Measurements from ENCODE around the gene SORL1.

SORL1 gene

DNA sequence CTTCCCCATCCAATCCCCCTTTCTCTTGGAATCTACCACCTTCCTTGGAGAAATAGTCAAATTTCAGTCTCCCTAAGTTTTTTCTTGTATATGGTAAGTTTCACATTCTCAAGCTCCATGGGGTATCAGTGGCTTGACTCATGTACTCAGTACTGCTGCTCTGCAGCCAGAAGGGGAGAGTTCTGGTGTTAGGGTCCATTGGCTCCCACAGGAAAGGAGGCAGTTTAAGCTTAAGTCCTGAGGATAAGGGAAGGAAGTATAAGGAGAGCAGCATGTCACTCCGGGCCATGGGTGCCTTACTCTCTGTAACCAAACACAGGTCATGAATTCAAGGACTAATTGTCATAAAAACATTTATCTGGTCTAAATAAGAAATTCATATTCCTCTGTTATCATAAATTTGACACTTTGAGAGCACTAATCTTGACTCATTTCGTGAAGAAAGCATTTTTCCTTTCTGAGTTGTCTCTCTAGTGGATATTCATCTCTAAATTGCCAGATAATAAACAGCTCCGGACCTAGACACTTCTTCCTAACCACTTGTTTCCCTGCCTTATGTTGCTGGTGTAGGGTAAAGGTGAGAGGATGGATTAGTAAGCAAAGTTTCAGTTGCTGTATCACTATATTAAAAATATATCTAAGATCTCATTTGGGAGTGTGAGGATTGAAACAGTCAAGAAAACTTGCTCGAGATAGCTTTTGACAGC is 20.1 kb upstream of the SORL1 start:
- DNase-seq, result no peak

- no peak for DNase-seq
Observed at GRCh38 chr11:121435132-121435531, 17.0 kb upstream of the SORL1 start.

- no peak for DNase-seq
Observed at GRCh38 chr11:121435551-121436511, 16.3 kb upstream of the SORL1 start.

- DNase-seq, result no peak
Observed at GRCh38 chr11:121437018-121437685, 15.0 kb upstream of the SORL1 start.

GRCh38 chr11:121437686-121438078 is 14.4 kb upstream of the SORL1 start:
- DNase-seq, result no peak

- no peak for DNase-seq
Observed at GRCh38 chr11:121439337-121439736, 12.8 kb upstream of the SORL1 start.

DNA sequence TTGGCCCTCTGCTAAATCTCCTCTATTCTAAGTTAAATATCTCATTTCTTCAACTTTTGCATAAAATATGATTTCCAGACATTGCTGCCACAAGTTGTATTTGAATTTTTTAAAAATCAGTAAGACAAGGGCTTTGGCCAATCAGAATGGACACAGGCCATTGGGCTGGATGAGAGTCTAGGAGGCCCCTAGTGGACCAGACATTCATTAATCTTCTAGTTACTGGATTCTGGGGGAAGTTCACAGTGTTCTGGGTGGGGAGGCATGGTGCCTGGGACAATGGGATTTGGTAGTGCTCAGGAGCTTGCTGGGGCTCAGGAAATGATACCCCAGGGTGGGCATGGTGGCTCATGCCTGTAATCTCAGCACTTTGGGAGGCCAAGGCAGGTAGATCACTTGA is 12.4 kb upstream of the SORL1 start:
- no peak for DNase-seq

DNA sequence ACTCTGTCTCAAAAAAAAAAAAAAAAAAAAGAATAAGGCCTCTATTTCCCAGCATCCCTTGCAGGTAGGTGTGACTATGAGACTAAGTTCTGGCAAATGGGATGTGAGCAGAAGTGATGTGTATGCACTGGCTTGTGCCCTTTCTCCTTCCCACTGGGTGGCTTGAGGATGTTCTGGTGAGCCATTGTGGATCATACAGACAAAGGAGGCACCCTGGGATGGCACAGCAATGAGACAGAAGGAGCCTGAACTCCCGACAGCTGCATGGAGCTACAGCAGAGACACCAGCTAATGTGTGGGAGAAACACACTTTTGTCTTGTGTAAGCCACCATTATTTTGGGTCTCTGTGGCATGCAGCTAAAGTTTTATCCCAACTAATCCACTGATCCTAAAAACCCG is 10.6 kb upstream of the SORL1 start:
- no peak for DNase-seq

DNA sequence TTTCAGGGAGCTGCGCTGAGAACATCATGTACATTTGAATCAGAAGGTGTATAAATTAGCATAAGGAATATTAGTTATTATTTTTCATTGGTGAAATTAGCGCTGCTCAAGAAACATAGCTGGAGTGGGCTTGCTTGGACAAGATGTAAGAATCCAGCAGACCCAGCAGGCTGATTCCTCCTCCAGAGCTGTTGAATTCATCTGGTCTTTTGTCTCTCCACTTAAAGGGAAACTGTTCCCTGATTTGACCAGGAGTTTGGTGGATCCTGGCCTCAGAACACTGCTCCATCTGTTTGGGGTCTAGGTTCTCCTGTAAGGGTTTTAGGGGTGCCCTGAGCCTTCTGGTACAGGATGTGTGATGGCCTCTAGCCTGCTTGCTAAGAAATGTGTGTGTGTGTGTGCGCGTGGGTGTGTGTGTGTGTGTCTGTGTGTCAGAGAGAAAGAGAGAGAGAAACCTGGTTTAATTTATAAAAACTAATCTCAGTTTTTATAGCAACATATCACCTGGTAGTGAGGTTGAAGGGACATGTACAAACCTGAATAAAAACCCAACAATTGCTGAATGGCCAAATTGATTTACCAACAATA is 8.3 kb upstream of the SORL1 start:
- DNase-seq, result no peak

- DNase-seq, result no peak
Observed at GRCh38 chr11:121444526-121444925, 7.6 kb upstream of the SORL1 start.

DNA sequence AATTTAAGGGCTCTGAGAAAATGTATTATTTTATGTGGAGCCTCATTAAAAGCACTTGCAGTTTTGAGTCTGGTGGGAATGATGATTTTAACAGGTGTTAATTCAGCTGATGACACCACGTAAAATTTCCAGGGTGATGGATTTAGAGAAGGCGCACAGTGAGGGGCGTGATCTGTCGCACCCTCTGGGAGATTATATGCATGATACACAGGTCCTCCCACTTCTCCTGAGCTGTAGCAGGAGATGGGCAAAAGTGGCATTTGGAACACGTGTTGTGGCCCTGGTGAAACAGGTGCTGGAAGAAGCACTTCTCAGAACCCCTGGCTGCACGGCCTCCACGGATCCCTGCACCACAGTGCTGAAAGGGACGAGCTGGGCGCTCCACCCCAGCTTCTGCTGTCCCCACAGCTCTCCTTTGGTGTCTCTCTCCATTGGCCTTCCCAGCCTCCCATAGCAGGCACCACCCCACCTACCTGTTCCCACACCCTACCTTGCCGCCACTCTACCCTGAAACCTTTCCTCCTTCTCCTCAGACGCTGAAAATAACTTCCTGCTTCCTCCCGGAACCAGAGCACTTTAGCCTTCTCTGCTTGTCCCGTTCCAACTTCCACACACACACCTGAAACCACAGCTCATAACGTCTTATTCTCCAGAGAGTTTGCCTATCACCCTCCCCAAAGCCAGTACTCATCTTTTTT is 6.9 kb upstream of the SORL1 start:
- DNase-seq, result no peak

DNA sequence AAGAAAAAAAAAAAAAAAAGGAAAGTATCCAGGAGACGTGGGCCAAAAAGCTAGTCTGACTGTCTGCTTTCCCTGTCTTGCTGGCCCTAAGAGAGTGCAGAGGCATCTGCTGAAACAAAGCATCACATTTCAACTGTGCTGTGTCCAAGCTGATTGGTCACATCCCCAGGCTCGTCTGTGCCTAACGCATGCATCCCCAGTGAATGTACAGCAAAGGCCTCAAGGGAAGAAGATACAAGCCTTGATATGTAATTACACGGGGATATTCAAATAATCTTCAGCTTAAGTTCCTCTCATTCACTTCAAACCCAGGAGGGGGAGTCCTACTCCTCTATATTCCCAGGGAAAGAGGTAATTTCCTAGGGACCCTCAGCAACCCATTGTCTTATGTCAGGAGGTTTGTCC is 5.4 kb upstream of the SORL1 start:
- no peak for DNase-seq

- no peak for DNase-seq
Observed at GRCh38 chr11:121448011-121448410, 4.1 kb upstream of the SORL1 start.

GRCh38 chr11:121448431-121448941 is 3.6 kb upstream of the SORL1 start:
- DNase-seq, result no peak

GRCh38 chr11:121449123-121449522 is 3.0 kb upstream of the SORL1 start:
- no peak for DNase-seq

DNA sequence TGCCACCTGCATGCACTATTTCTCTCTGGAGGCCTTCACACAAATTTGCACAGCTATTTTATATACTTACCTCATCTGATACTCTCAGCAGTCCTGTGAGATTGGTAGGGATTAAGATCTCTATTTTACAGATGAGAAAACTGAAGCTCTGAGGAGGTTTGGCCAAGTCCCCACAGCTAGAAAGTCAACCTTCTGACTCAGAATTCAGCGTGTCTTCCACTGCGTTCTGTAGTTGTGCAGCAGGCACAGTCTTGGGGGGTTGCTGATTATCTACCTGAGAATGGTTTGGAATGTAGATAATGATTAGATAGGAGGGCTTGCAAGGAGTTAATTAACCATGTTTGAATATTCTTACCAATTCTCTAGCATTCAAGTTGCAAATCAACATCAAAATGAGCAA is 2.5 kb upstream of the SORL1 start:
- DNase-seq, result no peak

GRCh38 chr11:121450401-121450800 is 1.7 kb upstream of the SORL1 start:
- no peak for DNase-seq

DNA sequence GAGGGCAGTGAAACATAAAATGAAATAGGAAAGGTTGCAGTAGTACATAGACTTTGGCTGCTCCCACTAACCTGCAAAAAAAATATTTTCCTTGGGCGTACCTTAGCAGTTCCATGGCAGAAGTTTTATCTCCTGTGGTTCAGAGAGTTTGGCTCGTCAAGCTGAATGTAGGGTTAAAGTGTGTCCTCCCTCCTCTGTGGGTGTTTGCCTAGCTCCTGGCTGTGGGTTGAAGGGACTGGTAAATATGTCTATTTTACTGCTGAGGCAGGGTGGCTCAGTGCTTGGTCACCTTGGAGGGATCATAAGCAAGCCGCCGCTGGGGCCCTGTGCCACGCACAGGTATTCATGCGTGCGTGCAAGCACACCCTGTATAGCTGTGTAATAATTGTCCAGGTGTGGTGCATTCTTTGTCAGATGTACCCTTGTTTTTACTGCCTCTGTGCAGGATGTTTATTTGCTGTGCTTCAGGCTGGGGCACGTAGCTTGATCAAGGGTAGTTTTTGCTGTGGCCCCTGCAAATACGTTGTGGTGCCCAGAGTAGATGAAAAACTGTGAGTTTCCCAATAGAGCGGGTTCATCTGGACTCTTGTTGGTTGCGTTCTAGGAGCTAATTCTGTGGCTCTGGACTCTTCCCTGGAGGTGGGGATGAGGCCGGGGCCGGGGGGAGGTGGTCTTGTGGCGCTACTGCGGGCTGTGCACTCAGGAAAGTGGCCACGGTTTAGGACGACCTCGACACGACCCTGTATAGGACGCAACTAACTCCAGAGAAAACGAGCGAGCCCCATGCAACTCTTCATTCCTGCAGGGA is 732 bp upstream of the SORL1 start:
- no peak for DNase-seq

DNA sequence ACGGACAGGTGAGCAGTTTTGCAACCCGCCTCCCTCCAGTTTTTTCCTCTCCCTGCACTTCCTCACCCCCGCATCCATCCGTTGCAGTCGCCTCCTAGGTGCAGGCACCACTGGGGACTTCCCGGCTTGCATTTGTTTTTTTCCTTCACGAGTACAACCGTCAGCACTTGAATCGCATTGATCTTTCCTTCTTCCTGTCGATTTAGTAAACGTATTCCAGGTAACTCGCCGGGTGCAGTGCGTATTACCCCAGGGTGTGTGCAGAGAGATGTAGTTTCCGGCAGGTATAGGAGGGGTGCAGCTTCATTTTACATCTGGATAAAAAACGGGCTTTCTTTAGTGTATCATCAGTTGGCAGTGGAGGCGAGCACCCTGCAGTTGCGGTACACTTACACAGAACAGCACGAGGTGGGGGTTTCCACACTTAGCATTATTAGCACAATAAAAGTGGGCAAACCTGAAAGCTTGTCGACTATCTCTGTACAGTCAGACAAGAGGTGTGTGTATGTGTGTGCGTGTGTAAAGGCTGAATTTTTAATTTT is 566 bp downstream of the SORL1 start, which contains the start of gene SORL1-AS1:
Gene SORL1-AS1 (minus strand): TSS at position 359 of the 542 bp plus-strand sequence.
- DNase-seq, result no peak

DNA sequence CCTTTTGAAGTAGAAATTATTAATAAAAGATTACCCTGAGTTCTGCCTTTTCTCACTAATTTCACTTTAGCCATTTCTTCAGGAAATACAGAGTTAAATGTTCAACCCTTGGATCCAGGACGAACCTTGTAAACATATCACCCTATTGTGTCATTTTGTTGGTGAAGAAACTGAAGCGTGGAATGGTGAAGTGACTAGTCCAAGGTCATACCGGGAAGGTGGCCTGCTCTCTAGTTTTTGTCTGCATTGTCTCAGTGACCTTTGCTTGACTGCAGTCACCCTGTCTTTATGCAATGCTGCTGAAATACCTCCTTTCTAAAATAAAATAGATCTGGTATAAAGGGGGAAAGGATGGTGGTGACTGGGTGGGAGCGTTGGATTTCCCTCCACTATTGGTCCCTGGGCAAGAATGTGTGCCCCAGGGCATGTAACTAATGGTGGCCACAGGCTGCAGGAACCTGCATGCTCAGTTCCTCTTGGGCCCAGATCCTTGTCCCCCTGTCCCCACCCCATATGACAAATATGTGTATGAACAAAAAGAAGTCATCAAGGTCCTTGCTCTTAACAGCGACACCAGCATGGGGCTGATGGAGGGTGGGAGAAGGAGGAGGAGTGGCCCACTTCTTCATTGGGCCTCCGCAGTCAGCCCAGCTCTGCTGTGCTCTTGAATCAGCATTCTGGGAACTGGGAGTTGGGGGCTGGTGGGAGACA is 1.6 kb downstream of the SORL1 start:
- no peak for DNase-seq

All from NCI-H1694 treated with DMSO at 0.1 percent for 48 hours (cell line).